ENCODE data around the gene TNXB. TPM values are rescaled to one million over a fixed set of nuclear protein-coding genes. Genes with fewer than 3 reads are reported as not detected.
"Not testable (repeated sequence)": the region's sequence is repeated elsewhere in the genome, so short reads cannot be mapped to it uniquely, and the experiment has no call there.

TNXB gene
- total RNA-seq, 1 donor from 2014 or later, result 4.4 TPM

DNA sequence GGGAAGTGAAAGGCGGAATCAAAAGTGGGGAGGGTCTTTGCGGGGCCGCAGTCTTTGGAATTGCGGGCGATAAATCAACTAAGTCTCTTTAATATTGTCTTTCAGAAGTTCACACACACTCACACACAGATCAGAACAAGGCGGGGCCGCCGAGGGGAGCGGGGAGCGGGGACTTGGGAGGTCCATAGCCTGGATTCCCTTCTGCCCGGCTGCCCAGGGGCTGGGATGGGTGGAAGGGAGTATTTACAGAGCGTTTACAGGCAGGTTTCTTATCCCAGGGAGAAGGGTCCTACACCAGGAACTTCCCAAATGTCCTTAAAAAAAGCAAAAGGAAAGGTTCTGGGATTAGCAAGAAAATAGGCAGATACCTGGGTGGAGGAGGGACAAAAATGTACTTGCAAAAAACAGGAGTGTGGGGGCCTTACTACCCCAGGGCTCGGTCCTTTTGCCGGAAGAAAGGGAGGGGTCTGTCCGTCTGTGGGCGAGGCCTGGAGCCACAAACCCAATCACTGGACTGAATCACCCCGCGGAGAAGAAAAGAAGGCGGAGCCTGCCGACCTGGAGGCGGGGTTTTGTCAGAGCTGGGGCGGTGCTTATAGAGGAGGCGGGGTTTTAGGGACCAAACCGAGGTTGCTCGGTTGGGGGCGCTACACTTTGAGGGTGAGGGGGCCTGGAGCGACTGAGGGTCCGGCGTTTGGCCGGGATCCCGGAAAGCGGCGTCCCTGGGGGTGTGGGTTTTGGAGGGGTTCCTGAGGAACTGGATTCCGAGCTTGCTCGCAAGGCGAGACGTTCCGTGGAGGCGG lies 39.4 kb upstream of the TNXB start:
- intact Hi-C loops (cut with micrococcal nuclease), result loop anchor here (1.0 kb wide), 2 partner anchors 18 to 29 kb away; partner anchors contain the start of gene FKBPL
- Mint-ChIP-seq H3K27ac (peak overlapping the region; percentile 75), H3K4me3 (peak overlapping the region; percentile 84), H3K27me3 (ENCODE audit: insufficient read depth) (peaks cover 56% of the 10 kb centered on the region), H3K4me1 (ENCODE audit: low read depth) (peaks cover 35% of the 10 kb centered on the region), H3K9me3 (no peaks in the 10 kb centered on the region), H3K36me3 (ENCODE audit: low read depth) (peaks cover 3% of the 10 kb centered on the region)
- DNase-seq (ENCODE audit: low spot score), result peak; percentile 67

GRCh38 chr6:32147401-32148132 lies 38.4 kb upstream of the TNXB start:
- Mint-ChIP-seq H3K4me3 (no peak overlapping the region), H3K27ac (no peak overlapping the region), H3K9me3 (no peaks in the 10 kb centered on the region), H3K36me3 (ENCODE audit: low read depth) (peaks cover 3% of the 10 kb centered on the region), H3K4me1 (ENCODE audit: low read depth) (peaks cover 29% of the 10 kb centered on the region), H3K27me3 (ENCODE audit: insufficient read depth) (peaks cover 51% of the 10 kb centered on the region)
- DNase-seq (ENCODE audit: low spot score), result no peak
- intact Hi-C loops (cut with micrococcal nuclease), result loop anchor here (1.0 kb wide), 2 partner anchors 17 to 30 kb away; partner anchors contain the start of gene FKBPL

GRCh38 chr6:32146687-32147086 lies 37.5 kb upstream of the TNXB start:
- Mint-ChIP-seq H3K4me3 (no peak overlapping the region), H3K4me1 (ENCODE audit: low read depth) (peaks cover 26% of the 10 kb centered on the region), H3K9me3 (no peaks in the 10 kb centered on the region), H3K27me3 (ENCODE audit: insufficient read depth) (peaks cover 47% of the 10 kb centered on the region), H3K27ac (no peak overlapping the region), H3K36me3 (ENCODE audit: low read depth) (peaks cover 3% of the 10 kb centered on the region)
- no peak for DNase-seq (ENCODE audit: low spot score)
- intact Hi-C loops (cut with micrococcal nuclease), result no loop called here

GRCh38 chr6:32146287-32146686 lies 37.1 kb upstream of the TNXB start:
- intact Hi-C loops (cut with micrococcal nuclease), result no loop called here
- no peak overlapping the region for H3K4me3 Mint-ChIP-seq
- H3K27me3 Mint-ChIP-seq (ENCODE audit: insufficient read depth), result peaks cover 46% of the 10 kb centered on the region
- H3K27ac Mint-ChIP-seq, result no peak overlapping the region
- DNase-seq (ENCODE audit: low spot score), result no peak
- peaks cover 24% of the 10 kb centered on the region for H3K4me1 Mint-ChIP-seq (ENCODE audit: low read depth)
- H3K36me3 Mint-ChIP-seq (ENCODE audit: low read depth), result peaks cover 3% of the 10 kb centered on the region
- H3K9me3 Mint-ChIP-seq, result no peaks in the 10 kb centered on the region

GRCh38 chr6:32144238-32144637 lies 35.1 kb upstream of the TNXB start:
- H3K4me1 Mint-ChIP-seq (ENCODE audit: low read depth), result peaks cover 17% of the 10 kb centered on the region
- H3K27ac Mint-ChIP-seq; DNase-seq (ENCODE audit: low spot score); H3K36me3 Mint-ChIP-seq (ENCODE audit: low read depth); H3K4me3 Mint-ChIP-seq; H3K9me3 Mint-ChIP-seq; intact Hi-C loops (cut with micrococcal nuclease): not testable (repeated sequence)
- peaks cover 37% of the 10 kb centered on the region for H3K27me3 Mint-ChIP-seq (ENCODE audit: insufficient read depth)

- no peak overlapping the region for H3K4me3 Mint-ChIP-seq
- H3K36me3 Mint-ChIP-seq (ENCODE audit: low read depth), result no peaks in the 10 kb centered on the region
- intact Hi-C loops (cut with micrococcal nuclease), result no loop called here
These were observed 31.4 kb upstream of the TNXB start for GRCh38 chr6:32140420-32141046.

GRCh38 chr6:32139590-32139989 lies 30.5 kb upstream of the TNXB start:
- Mint-ChIP-seq H3K4me3 (no peak overlapping the region), H3K9me3 (no peaks in the 10 kb centered on the region), H3K27ac (no peak overlapping the region), H3K4me1 (ENCODE audit: low read depth) (no peaks in the 10 kb centered on the region), H3K27me3 (ENCODE audit: insufficient read depth) (peaks cover 26% of the 10 kb centered on the region), H3K36me3 (ENCODE audit: low read depth) (no peaks in the 10 kb centered on the region)
- intact Hi-C loops (cut with micrococcal nuclease), result no loop called here
- no peak for DNase-seq (ENCODE audit: low spot score)

More at GRCh38 chr6:32140420-32141046, 31.4 kb upstream of the TNXB start:
- no peak overlapping the region for H3K27ac Mint-ChIP-seq
- no peaks in the 10 kb centered on the region for H3K4me1 Mint-ChIP-seq (ENCODE audit: low read depth)
- peaks cover 19% of the 10 kb centered on the region for H3K27me3 Mint-ChIP-seq (ENCODE audit: insufficient read depth)
- no peaks in the 10 kb centered on the region for H3K9me3 Mint-ChIP-seq
- DNase-seq (ENCODE audit: low spot score), result no peak

- H3K9me3 Mint-ChIP-seq, result no peaks in the 10 kb centered on the region
- H3K36me3 Mint-ChIP-seq (ENCODE audit: low read depth), result no peaks in the 10 kb centered on the region
- no peaks in the 10 kb centered on the region for H3K4me1 Mint-ChIP-seq (ENCODE audit: low read depth)
- DNase-seq (ENCODE audit: low spot score), result no peak
- H3K4me3 Mint-ChIP-seq, result no peak overlapping the region
- intact Hi-C loops (cut with micrococcal nuclease), result no loop called here
- peaks cover 24% of the 10 kb centered on the region for H3K27me3 Mint-ChIP-seq (ENCODE audit: insufficient read depth)
- H3K27ac Mint-ChIP-seq, result no peak overlapping the region
These were observed 28.3 kb upstream of the TNXB start for GRCh38 chr6:32137454-32137853.

- H3K9me3 Mint-ChIP-seq, result no peaks in the 10 kb centered on the region
- no peak overlapping the region for H3K27ac Mint-ChIP-seq
- peaks cover 21% of the 10 kb centered on the region for H3K27me3 Mint-ChIP-seq (ENCODE audit: insufficient read depth)
- no peak for DNase-seq (ENCODE audit: low spot score)
- peaks cover 17% of the 10 kb centered on the region for H3K4me1 Mint-ChIP-seq (ENCODE audit: low read depth)
- H3K4me3 Mint-ChIP-seq, result no peak overlapping the region
- no peaks in the 10 kb centered on the region for H3K36me3 Mint-ChIP-seq (ENCODE audit: low read depth)
- intact Hi-C loops (cut with micrococcal nuclease), result no loop called here
These were observed 24.6 kb upstream of the TNXB start for GRCh38 chr6:32133786-32134185.

- peak overlapping the region; percentile 37 for H3K4me3 Mint-ChIP-seq
- no peak overlapping the region for H3K27ac Mint-ChIP-seq
- H3K27me3 Mint-ChIP-seq (ENCODE audit: insufficient read depth), result peaks cover 21% of the 10 kb centered on the region
- peaks cover 4% of the 10 kb centered on the region for H3K36me3 Mint-ChIP-seq (ENCODE audit: low read depth)
- no peaks in the 10 kb centered on the region for H3K9me3 Mint-ChIP-seq
- H3K4me1 Mint-ChIP-seq (ENCODE audit: low read depth), result peaks cover 30% of the 10 kb centered on the region
- DNase-seq (ENCODE audit: low spot score), result no peak
- intact Hi-C loops (cut with micrococcal nuclease), result no loop called here
These were observed 23.0 kb upstream of the TNXB start for GRCh38 chr6:32132110-32132509.

GRCh38 chr6:32131439-32131948 lies 22.4 kb upstream of the TNXB start:
- DNase-seq (ENCODE audit: low spot score), result no peak
- peaks cover 19% of the 10 kb centered on the region for H3K27me3 Mint-ChIP-seq (ENCODE audit: insufficient read depth)
- H3K9me3 Mint-ChIP-seq, result no peaks in the 10 kb centered on the region
- H3K4me3 Mint-ChIP-seq, result peak overlapping the region; percentile 52
- H3K27ac Mint-ChIP-seq, result peak overlapping the region; percentile 29
- peaks cover 10% of the 10 kb centered on the region for H3K36me3 Mint-ChIP-seq (ENCODE audit: low read depth)
- peaks cover 37% of the 10 kb centered on the region for H3K4me1 Mint-ChIP-seq (ENCODE audit: low read depth)
- intact Hi-C loops (cut with micrococcal nuclease), result no loop called here

- peaks cover 45% of the 10 kb centered on the region for H3K4me1 Mint-ChIP-seq (ENCODE audit: low read depth)
- H3K36me3 Mint-ChIP-seq (ENCODE audit: low read depth), result peaks cover 21% of the 10 kb centered on the region
- DNase-seq (ENCODE audit: low spot score), result no peak
These were observed 20.4 kb upstream of the TNXB start for GRCh38 chr6:32129297-32130088.

More at GRCh38 chr6:32129297-32130088, 20.4 kb upstream of the TNXB start:
- Mint-ChIP-seq H3K9me3 (no peaks in the 10 kb centered on the region), H3K4me3 (peak overlapping the region; percentile 96), H3K27ac (peak overlapping the region; percentile 93), H3K27me3 (ENCODE audit: insufficient read depth) (peaks cover 2% of the 10 kb centered on the region)
- intact Hi-C loops (cut with micrococcal nuclease), result loop anchor here (1.0 to 2.0 kb wide), 9 partner anchors 19 to 1120 kb away; partner anchors contain the start of genes PBX2, PPT2, RNF5 and RXRB
